ENCODE data around the gene FIGN. TPM values are rescaled to one million over a fixed set of nuclear protein-coding genes. Genes with fewer than 3 reads are reported as not detected.

FIGN gene
- total and polyA plus RNA-seq, 10 of the 15 experiments (the other 5 are each of a cell fraction or from before 2014, with no cell fraction given): under 0.01 to 0.01 TPM; not detected in 8

DNA sequence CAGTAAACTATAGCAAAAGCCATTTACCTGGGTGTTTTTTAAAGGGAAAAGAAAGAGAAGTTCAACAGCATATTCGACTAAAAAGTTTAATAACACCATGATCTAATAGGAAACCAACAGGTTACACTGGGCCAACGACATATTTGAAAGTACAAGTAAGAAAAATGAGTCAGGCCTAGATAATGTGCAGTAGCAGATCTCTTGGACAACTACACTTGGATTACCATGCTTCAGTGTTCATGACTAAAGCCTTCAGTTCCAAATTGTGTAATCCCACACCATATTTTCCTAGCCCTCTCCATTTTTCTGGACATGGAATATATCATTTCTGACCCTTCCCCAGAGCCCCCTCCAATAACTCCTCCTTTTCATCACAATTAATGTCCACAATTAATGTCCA, 39.1 kb upstream of the FIGN start:
- H3K79me2 ChIP-seq (ENCODE audit: control insufficient read depth, insufficient read depth, low read length): no peaks in the 10 kb centered on the region
- intact Hi-C loops (cut with micrococcal nuclease; ENCODE audit: unreplicated experiment) (no loop called here), in situ Hi-C loops (cut with MboI) (no loop called here)
- POLR2A ChIA-PET: no interaction called here
- DNase-seq (ENCODE audit: low read depth, low spot score): no peak
- H3K4me3 ChIP-seq: no peak overlapping the region
- WGBS (ENCODE audit: insufficient coverage, insufficient replicate concordance, low lambda C conversion rate, missing lambda C conversion rate): 0% methylated on average over 2 of the region's 2 CpGs
- no peak overlapping the region for H2AFZ ChIP-seq (ENCODE audit: control insufficient read depth, low read depth, low read length)
- CTCF ChIA-PET: no interaction called here
- TF ChIP-seq NFYB (IDR thresholded peaks at IDR 0.05; ENCODE audit: insufficient read depth, low read depth, low read length) (no peak), TCF12 (IDR thresholded peaks at IDR 0.05; ENCODE audit: low read depth, low read length) (no peak)
- BruUV-seq (replicated peaks): no TSS peak
- H4K20me1 ChIP-seq (ENCODE audit: control insufficient read depth, insufficient read depth): no peaks in the 10 kb centered on the region
- H3K4me2 ChIP-seq (ENCODE audit: control insufficient read depth, insufficient read depth): no peak overlapping the region
- SMC1A ChIA-PET (ENCODE audit: uncharacterized antibody, unreplicated experiment): no interaction called here
- no peaks in the 10 kb centered on the region for H3K27me3 ChIP-seq (replicated peaks in 1 of 2; ENCODE audit: control insufficient read depth in 2 of 2, insufficient read depth in 2 of 2, low read length in 1 of 2)
- H3K9me3 ChIP-seq (replicated peaks; ENCODE audit: control insufficient read depth, insufficient read depth, low read length): no peaks in the 10 kb centered on the region
- no peaks in the 10 kb centered on the region for H3K4me1 ChIP-seq (ENCODE audit: control insufficient read depth, insufficient read depth, low read length)
- no peak for FAIRE-seq
- H3K36me3 ChIP-seq (ENCODE audit: control insufficient read depth in 2 of 2, insufficient read depth in 2 of 2, low read length in 1 of 2): no peaks in the 10 kb centered on the region
- H3K27ac ChIP-seq (ENCODE audit: control insufficient read depth, insufficient read depth): no peak overlapping the region
- H3K9ac ChIP-seq (ENCODE audit: control insufficient read depth, insufficient read depth, low read length): no peak overlapping the region
- RAD21 ChIA-PET (ENCODE audit: unreplicated experiment): no interaction called here
- no peak for ATAC-seq

DNA sequence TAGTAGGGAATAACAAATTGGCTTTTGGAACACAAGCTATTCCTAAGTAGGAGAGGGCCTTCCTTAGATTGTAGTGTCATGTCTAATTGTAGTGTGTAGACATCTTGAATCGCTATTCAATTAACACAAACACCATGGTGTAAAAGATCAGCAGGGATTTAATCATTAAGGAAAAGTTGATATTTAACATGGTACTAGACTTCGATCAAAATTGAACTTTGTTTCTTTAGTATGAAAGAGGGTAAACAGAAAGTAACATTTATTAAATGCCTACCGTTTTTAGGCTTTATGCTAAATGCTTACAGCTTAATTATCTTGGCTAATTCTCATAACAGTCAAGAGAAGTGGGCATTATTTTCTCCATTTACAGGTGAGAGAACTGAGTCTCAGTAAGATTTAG, 37.5 kb upstream of the FIGN start:
- Histone ChIP-seq H3K79me2 (ENCODE audit: control insufficient read depth, insufficient read depth, low read length) (no peaks in the 10 kb centered on the region), H3K27me3 (replicated peaks in 1 of 2; ENCODE audit: control insufficient read depth in 2 of 2, insufficient read depth in 2 of 2, low read length in 1 of 2) (no peaks in the 10 kb centered on the region), H3K36me3 (ENCODE audit: control insufficient read depth in 2 of 2, insufficient read depth in 2 of 2, low read length in 1 of 2) (no peaks in the 10 kb centered on the region), H4K20me1 (ENCODE audit: control insufficient read depth, insufficient read depth) (no peaks in the 10 kb centered on the region), H3K4me2 (ENCODE audit: control insufficient read depth, insufficient read depth) (no peak overlapping the region), H3K4me1 (ENCODE audit: control insufficient read depth, insufficient read depth, low read length) (no peaks in the 10 kb centered on the region), H3K4me3 (no peak overlapping the region), H2AFZ (ENCODE audit: control insufficient read depth, low read depth, low read length) (no peak overlapping the region), H3K27ac (ENCODE audit: control insufficient read depth, insufficient read depth) (no peak overlapping the region), H3K9me3 (replicated peaks; ENCODE audit: control insufficient read depth, insufficient read depth, low read length) (no peaks in the 10 kb centered on the region), H3K9ac (ENCODE audit: control insufficient read depth, insufficient read depth, low read length) (no peak overlapping the region)
- ChIA-PET CTCF (no interaction called here), RAD21 (ENCODE audit: unreplicated experiment) (no interaction called here), SMC1A (ENCODE audit: uncharacterized antibody, unreplicated experiment) (no interaction called here), POLR2A (no interaction called here)
- intact Hi-C loops (cut with micrococcal nuclease; ENCODE audit: unreplicated experiment): no loop called here
- WGBS (ENCODE audit: insufficient coverage, insufficient replicate concordance, low lambda C conversion rate, missing lambda C conversion rate): 3% methylated on average over 3 of the region's 3 CpGs
- no peak for DNase-seq (ENCODE audit: low read depth, low spot score)
- ATAC-seq: no peak
- in situ Hi-C loops (cut with MboI): no loop called here
- no peak for TF ChIP-seq DPF2 (IDR thresholded peaks at IDR 0.05)
- TF ChIP-seq NR2C2 (IDR thresholded peaks at IDR 0.05; ENCODE audit: borderline replicate concordance, control insufficient read depth, insufficient read length, low read depth): no peak
- TF ChIP-seq, protein P1, sequence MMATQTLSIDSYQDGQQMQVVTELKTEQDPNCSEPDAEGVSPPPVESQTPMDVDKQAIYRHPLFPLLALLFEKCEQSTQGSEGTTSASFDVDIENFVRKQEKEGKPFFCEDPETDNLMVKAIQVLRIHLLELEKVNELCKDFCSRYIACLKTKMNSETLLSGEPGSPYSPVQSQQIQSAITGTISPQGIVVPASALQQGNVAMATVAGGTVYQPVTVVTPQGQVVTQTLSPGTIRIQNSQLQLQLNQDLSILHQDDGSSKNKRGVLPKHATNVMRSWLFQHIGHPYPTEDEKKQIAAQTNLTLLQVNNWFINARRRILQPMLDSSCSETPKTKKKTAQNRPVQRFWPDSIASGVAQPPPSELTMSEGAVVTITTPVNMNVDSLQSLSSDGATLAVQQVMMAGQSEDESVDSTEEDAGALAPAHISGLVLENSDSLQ (IDR thresholded peaks at IDR 0.05): no peak
- no peak for TF ChIP-seq ESRRA (IDR thresholded peaks at IDR 0.05; ENCODE audit: low read length)
- TF ChIP-seq BHLHE40 (IDR thresholded peaks at IDR 0.05; ENCODE audit: borderline replicate concordance in 1 of 2, low read depth in 2 of 2, low read length in 1 of 2): no peak
- no peak for TF ChIP-seq GABPA (IDR thresholded peaks at IDR 0.05; ENCODE audit: low read depth)
- no peak for FAIRE-seq
- BruUV-seq (replicated peaks): no TSS peak
